PC-3 (cell line): ENCODE data around the gene CTXN1.

Experiments
- CTCF ChIP-seq: fragments of 300-600 bp; sonication (generic); conservative IDR thresholded peaks from 2 replicates; pipeline ENCODE4 v1.5.1; 2017; ENCODE audit warnings: antibody characterized with exemption, low read depth, mild to moderate bottlenecking, low read length
- EZH2phosphoT487 ChIP-seq: fragments of 300-600 bp; sonication (generic); IDR thresholded peaks from 2 replicates; pipeline ENCODE4 v1.6.1; 2018; ENCODE audit warnings: mild to moderate bottlenecking, antibody characterized with exemption, low read length, borderline replicate concordance

DNA sequence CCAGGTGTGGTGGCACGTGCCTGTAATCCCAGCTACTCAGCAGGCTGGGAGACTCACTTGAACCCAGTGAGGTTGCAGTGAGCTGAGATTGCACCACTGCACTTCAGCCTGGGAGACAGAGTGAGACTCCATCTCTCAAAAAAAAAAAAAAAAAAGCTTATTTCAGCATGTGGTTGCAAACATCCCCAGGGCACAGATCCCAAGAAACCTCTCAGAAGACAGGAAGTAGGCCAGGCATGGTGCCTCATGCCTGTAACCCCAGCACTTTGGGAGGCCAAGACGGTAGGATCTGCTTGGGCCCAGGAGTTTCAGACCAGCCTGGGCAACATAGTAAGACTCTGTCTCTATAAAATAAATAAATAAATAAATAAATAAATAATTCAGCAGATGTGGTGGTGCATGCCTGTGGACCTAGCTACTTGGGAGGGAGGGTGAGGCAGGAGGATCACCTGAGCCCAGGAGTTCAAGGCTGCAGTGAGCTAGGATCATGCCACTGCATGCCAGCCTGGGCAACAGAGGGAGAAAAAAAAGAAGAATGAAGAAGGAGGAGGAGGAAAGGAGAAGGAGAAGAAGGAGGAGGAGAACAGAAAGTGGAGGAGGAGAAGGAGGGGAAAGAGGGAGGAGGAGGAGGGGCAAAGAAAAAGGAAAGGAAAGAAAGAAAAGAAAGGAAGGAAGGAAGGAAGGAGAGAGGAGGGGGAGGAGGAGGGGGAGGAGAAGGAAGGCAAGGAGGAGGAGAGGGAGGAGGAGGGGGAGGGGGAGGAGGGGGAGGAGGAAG lies 42.0 kb downstream of the CTXN1 start:
- TF ChIP-seq CTCF (no peak), EZH2phosphoT487 (no peak)
